Pancreas (tissue), 10 donors: ENCODE results near the gene PITPNC1. TPM values are rescaled to one million over a fixed set of nuclear protein-coding genes. Genes with fewer than 3 reads are reported as not detected.

Experiments used
- ATAC-seq, 4 donors: fragments of 200-7000 bp; cut with Tn5 transposase; one replicate each; pipeline versions ENCODE4 v1.8.0 to v1.9.1; 2020; ENCODE audit warnings: mild to moderate bottlenecking in 4 of 4, moderate library complexity in 4 of 4
- DNase-seq, 6 donors: peaks; one replicate each; pipeline ENCODE4 v3.0.0-alpha.2; 2020
- FAIRE-seq: peaks from 2 replicates; lab custom pipeline; 2012; peaks lifted over from hg19 to GRCh38; lab: Jason Lieb, UNC
- H3K27ac ChIP-seq, 4 donors: fragments of 200-600 bp; sonication (generic); 1 replicate in 3 of 4; 2 replicates in 1 of 4; pipeline versions ENCODE4 v1.5.0 to v1.8.0; 2020
- H3K27me3 ChIP-seq, 4 donors: fragments of 200-600 bp; one replicate each; pipeline ENCODE4 v1.8.0; 2021
- H3K36me3 ChIP-seq, 3 donors: fragments of 200-600 bp; sonication (generic) in 1 of 3; one replicate each; pipeline versions ENCODE4 v1.5.0 to v1.8.0; 2020 to 2021
- H3K4me1 ChIP-seq, 3 donors: fragments of 200-600 bp; one replicate each; pipeline ENCODE4 v1.8.0; 2021
- H3K4me3 ChIP-seq, 4 donors: fragments of 200-600 bp; sonication (generic) in 2 of 4; one replicate each; pipeline versions ENCODE4 v1.5.0 to v1.8.0; 2020 to 2021
- H3K9me3 ChIP-seq, 4 donors: fragments of 200-600 bp; one replicate each; pipeline ENCODE4 v1.8.0; 2021
- WGBS, 2 donors: extraction: QIAGEN DNeasy Blood & Tissue Kit; methylation state at CpG; one replicate each; pipeline ENCODE4 v1.1.7; 2013; 5-methylcytosine and 5-hydroxymethylcytosine counted together
- intact Hi-C, 3 donors: fragments of 100-400 bp; cut with DNase I; formaldehyde crosslinking; loops; one replicate each; pipeline versions ENCODE4 v1.11.1 to v1.14.2; 2022
- polyA plus RNA-seq, 2 donors: library from polyadenylated mRNA; stranded (reverse); fragments of 200-250 nt; gene quantifications; one replicate each; pipeline ENCODE4 v1.2.3, GENCODE V29; 2013
- total RNA-seq, 6 donors: library from RNA; stranded (reverse); fragmentation: NEBNext Ultra II Directional in 4 of 6; extraction: Animal tissue kit (Norgen Biotek cat#: 25700) in 4 of 6; gene quantifications; one replicate each; pipeline versions ENCODE4 v1.2.1 to v1.2.4, GENCODE V29; 2021 to 2023
- TF ChIP-seq, protein P1 (sequence below), 4 donors: fragments of 200-600 bp; sonication (generic) in 3 of 4; IDR thresholded peaks; one replicate each; pipeline versions ENCODE4 v1.5.0 to v1.8.0; 2021; ENCODE audit warnings: antibody characterized with exemption in 4 of 4
- donor health status: healthy with polysubstance abuse.
- donor health status: DM: no; HTN: no; CAD: no; lungs with moderate emphysema.
- donor health status: DM: no; HTN: no; CAD: no.
- donor health status: control.
- donor health status: control.
- donor health status: Bipolar disorder and iron deficiency.
- donor health status: DM: yes; HTN: yes; CAD: no.
- donor health status: DM: no; HTN: no; CAD: no.
- donor health status: DM: no; HTN: no; CAD: no.
- donor health status: DM: yes; HTN: yes; CAD: no.

Gene PITPNC1
- total and polyA plus RNA-seq, 8 donors = 9.5 to 28.8 (median 24.4) TPM

DNA sequence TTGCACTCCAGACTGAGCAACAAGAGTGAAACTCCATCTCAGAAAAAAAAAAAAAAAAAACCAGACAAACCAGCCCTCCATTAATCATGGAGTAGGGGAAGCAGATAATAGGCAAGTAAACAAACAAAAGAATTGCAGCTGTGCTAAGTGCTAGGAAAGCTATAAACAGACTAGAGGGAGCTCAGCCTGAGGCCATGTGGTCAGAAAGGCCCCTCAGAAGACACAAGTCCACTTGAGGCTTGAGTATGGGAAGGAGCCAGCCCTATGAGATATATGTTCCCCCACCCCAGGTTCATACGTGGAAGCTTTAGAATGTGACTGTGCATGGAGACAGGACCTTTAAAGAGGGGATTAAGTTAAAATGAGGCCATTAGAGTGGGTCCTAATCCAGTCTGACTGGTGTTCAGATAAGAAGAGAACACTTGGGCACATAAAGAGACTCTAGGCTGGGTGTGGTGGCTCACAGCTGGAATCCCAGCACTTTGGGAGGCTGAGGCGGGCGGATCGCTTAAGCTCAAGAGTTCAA lies 208.1 kb downstream of the PITPNC1 start:
- H3K9me3 ChIP-seq = no peaks in the 10 kb centered on the region
- no peaks in the 10 kb centered on the region for H3K27me3 ChIP-seq
- H3K36me3 ChIP-seq = no peaks in the 10 kb centered on the region
- TF ChIP-seq, protein P1, sequence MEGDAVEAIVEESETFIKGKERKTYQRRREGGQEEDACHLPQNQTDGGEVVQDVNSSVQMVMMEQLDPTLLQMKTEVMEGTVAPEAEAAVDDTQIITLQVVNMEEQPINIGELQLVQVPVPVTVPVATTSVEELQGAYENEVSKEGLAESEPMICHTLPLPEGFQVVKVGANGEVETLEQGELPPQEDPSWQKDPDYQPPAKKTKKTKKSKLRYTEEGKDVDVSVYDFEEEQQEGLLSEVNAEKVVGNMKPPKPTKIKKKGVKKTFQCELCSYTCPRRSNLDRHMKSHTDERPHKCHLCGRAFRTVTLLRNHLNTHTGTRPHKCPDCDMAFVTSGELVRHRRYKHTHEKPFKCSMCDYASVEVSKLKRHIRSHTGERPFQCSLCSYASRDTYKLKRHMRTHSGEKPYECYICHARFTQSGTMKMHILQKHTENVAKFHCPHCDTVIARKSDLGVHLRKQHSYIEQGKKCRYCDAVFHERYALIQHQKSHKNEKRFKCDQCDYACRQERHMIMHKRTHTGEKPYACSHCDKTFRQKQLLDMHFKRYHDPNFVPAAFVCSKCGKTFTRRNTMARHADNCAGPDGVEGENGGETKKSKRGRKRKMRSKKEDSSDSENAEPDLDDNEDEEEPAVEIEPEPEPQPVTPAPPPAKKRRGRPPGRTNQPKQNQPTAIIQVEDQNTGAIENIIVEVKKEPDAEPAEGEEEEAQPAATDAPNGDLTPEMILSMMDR (IDR thresholded peaks at IDR 0.05) = no peak
- H3K4me3 ChIP-seq = no peak overlapping the region
- DNase-seq (no peak), FAIRE-seq (no peak), ATAC-seq (peak; percentile 54 to 72 (median 61))
- intact Hi-C loops = no loop called here
- WGBS, 2 donors = 77 to 81% methylated on average over 4 of the region's 4 CpGs
- H3K27ac ChIP-seq = peak overlapping the region in 3 of 4 donors; percentile 6 to 87 (median 69)
- peaks cover 8 to 31% (median 27%) of the 10 kb centered on the region in 3 donors for H3K4me1 ChIP-seq

DNA sequence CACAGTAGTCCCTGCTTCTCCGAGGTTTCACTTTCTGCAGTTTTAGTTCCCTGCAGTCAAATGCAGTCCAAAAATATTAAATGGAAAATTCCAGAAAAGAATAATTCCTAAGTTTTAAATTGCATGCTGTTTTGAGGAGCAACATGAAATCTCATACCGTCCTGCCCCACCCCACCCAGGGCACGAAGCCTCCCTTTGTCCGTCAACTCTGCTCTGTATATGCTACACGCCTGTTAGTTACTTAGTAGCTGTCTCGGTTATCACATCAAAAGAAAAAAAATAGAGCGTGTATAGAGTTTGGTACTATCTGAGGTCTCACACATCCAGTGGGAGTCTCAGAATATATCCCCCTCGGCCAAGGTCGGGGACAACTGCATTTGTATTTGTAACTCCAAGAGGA lies 211.2 kb downstream of the PITPNC1 start:
- no peak overlapping the region for H3K4me3 ChIP-seq
- no peaks in the 10 kb centered on the region for H3K36me3 ChIP-seq
- DNase-seq (no peak), ATAC-seq (no peak), FAIRE-seq (no peak)
- intact Hi-C loops = no loop called here
- H3K4me1 ChIP-seq = peaks cover 8 to 15% (median 14%) of the 10 kb centered on the region in 3 donors
- 89 to 91% methylated on average over 9 of the region's 9 CpGs for WGBS, 2 donors
- H3K27me3 ChIP-seq = no peaks in the 10 kb centered on the region
- peaks cover 0 to 3% (median 0%) of the 10 kb centered on the region in 4 donors for H3K9me3 ChIP-seq
- TF ChIP-seq, protein P1 (IDR thresholded peaks at IDR 0.05) = no peak
- H3K27ac ChIP-seq = no peak overlapping the region

DNA sequence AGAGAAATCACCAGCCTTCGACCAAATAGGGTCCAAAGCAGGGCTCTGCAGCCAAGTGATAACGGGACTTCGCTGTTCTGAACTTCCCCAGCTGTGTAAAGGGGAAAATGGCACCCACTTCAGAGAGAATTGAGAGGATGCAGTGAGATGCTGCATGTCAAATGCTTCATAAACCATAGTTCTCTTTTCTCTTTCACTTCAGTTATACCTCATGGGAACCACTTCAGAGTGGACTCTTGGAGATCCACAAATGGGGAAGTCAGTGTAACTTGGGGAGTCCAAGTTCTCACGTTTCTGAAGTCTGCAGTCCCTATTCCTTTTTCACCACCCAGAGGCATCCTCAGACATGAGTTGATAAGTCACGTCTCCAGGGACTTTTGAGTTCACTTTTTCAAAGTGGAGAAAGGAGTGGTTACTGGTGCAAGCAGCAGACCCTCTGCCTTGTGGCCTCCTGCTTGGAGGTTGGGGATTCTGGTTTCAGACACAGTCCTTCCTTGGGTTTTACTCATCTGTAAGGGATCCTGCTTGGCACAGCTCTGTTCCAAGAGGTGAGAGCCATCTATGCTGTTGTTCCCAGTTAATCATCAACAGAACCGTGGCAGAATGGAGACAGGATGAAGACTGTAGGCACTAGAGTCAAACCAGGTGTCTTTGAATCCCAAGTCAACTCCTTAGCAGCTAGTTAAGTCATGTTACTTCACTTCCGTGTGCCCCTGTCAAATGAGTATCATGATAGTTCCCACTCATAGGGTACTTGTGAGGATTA lies 217.2 kb downstream of the PITPNC1 start:
- WGBS, 2 donors = 54 to 57% methylated on average over 7 of the region's 7 CpGs
- TF ChIP-seq, protein P1 (IDR thresholded peaks at IDR 0.05) = no peak
- intact Hi-C loops = no loop called here
- ATAC-seq (peak; percentile 69 to 97 (median 91)), FAIRE-seq (no peak), DNase-seq (no peak)
- no peaks in the 10 kb centered on the region for H3K36me3 ChIP-seq
- peak overlapping the region in 3 of 4 donors; percentile 6 to 34 (median 25) for H3K27ac ChIP-seq
- no peak overlapping the region for H3K4me3 ChIP-seq
- peaks cover 10 to 11% (median 10%) of the 10 kb centered on the region in 3 donors for H3K4me1 ChIP-seq
- H3K27me3 ChIP-seq = no peaks in the 10 kb centered on the region
- H3K9me3 ChIP-seq = peaks cover 0 to 3% (median 0%) of the 10 kb centered on the region in 4 donors

DNA sequence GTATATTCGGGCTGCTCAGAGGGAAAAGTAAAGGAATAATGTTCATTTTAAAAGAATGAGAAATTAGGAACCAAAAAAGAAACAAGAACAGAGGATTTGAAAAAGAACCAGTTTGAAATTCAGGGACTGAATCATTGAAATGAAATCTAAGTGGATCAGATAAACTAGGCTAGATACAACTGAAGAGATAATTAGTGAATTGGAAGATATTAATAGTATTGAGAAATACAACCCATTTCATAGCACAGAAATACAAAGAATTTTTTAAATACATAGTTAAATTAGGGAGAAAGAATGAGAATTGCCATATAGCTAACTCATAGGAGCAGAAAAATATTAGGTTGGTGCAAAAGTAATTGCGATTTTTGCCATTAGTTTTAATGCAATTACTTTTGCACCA lies 223.3 kb downstream of the PITPNC1 start:
- ATAC-seq (no peak), FAIRE-seq (no peak), DNase-seq (no peak)
- no peak overlapping the region for H3K4me3 ChIP-seq
- intact Hi-C loops = no loop called here
- WGBS, 2 donors = 95 to 100% methylated on average over 2 of the region's 2 CpGs
- peaks cover 10 to 13% (median 12%) of the 10 kb centered on the region in 3 donors for H3K4me1 ChIP-seq
- TF ChIP-seq, protein P1 (IDR thresholded peaks at IDR 0.05) = no peak
- H3K36me3 ChIP-seq = no peaks in the 10 kb centered on the region
- no peak overlapping the region for H3K27ac ChIP-seq
- no peaks in the 10 kb centered on the region for H3K9me3 ChIP-seq
- H3K27me3 ChIP-seq = no peaks in the 10 kb centered on the region

DNA sequence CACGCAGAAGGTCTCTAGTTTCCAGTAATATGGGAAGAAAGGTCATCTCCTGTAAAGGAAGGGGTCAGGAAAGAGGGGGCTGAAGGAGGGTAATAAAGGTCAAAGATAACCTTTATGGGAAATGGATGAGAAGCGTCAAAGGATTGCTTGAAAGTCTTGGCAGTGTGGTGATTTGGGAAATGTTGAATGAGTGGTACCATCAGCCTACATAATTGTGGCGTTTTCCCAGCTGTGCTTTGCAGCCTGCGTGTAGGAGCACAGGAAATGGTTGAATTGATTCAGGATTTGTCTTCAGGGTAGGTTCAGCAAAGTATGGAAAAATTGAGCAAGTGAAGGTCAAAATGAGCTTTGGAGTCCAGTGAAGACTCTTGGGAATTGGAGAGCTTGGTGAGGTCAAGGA lies 224.8 kb downstream of the PITPNC1 start:
- DNase-seq (no peak), FAIRE-seq (no peak), ATAC-seq (no peak)
- Histone ChIP-seq H3K9me3 (no peaks in the 10 kb centered on the region), H3K4me1 (peaks cover 19 to 28% (median 27%) of the 10 kb centered on the region in 3 donors), H3K36me3 (no peaks in the 10 kb centered on the region), H3K27ac (no peak overlapping the region), H3K4me3 (no peak overlapping the region), H3K27me3 (no peaks in the 10 kb centered on the region)
- WGBS, 2 donors = 80 to 85% methylated on average over 4 of the region's 4 CpGs
- TF ChIP-seq, protein P1 (IDR thresholded peaks at IDR 0.05) = no peak
- intact Hi-C loops = no loop called here
